ENCODE data around the gene SGK2.

Gene SGK2

DNA sequence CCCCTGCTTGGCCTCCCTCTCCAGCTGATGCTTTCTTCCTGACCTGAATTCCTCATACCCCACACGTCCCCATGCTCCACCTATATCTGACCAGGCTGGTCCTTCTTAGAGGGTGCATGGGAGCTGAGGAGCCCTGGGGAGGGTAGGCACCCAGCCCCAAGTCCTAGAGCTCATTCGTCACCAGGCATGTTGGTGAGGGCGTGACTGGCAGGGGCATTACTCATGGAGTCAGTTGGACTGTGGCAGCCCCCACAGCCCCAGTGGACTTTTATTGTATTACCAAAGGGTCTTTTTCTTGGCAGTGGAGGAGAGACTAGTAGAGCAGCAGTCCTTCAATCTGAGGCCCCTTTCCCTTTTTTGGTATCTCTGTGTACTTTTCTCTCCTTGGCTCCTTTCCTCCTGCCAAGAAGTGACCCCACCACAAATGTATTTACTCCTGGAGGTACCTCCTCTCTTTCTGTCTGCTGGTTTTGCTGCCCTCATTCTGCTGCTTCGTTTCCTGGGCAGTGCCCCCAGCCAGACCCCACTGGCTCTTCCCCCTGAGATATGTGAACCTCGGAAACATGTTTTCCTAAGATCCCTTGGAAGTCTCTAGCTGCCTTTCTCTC, 10.4 kb upstream of the SGK2 start:
- H3K9me3 ChIP-seq (ENCODE audit: low read length) = no peaks in the 10 kb centered on the region

DNA sequence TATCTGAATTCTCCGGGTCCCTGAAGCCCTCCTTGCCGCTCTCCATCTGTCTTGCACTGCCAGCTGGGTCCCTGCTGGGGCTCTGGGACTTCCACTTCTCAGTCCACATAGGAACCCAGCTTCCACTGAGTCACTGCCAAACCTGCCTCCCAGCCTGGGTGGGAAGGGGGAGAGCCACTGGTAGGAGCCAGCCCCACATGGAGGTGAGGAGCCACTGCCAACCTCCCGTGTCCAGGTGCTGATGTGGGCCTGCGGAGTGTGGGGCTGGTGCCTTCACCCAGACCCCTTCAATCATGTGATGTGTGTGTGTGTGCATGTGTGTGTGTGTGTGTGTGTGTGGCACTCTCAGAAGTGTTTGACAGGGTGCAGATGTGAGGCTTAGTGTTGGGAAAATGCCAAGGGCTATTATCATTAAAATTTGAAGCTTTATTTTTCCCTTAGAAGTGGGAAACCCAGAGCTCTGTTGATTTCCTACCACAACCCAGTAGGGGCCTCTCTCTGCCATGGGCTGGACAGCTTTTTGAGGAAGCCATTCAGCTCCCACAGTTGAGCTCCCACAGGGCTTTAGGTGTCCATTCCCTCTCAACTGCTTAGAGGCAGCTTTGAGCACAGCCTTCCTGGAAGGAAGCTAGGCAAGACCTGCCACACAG, 9.3 kb upstream of the SGK2 start:
- H3K4me3 ChIP-seq (ENCODE audit: low read depth in 1 of 2, low read length in 2 of 2) = no peak overlapping the region
- no peaks in the 10 kb centered on the region for H3K4me1 ChIP-seq (ENCODE audit: insufficient read depth, low read length)
- H3K9me3 ChIP-seq (ENCODE audit: low read length) = no peaks in the 10 kb centered on the region
- no peak overlapping the region for H3K9ac ChIP-seq (ENCODE audit: low read length)
- H3K27me3 ChIP-seq (ENCODE audit: control insufficient read depth in 1 of 2, insufficient read depth in 2 of 2, low read length in 2 of 2) = no peaks in the 10 kb centered on the region
- H3K36me3 ChIP-seq (ENCODE audit: insufficient read depth, low read length) = no peaks in the 10 kb centered on the region
- no peak overlapping the region for H3K27ac ChIP-seq (ENCODE audit: low read depth, low read length)

More for the DNA sequence above, 10.4 kb upstream of the SGK2 start:
- H3K4me1 ChIP-seq (ENCODE audit: insufficient read depth, low read length) = no peaks in the 10 kb centered on the region
- H3K36me3 ChIP-seq (ENCODE audit: insufficient read depth, low read length) = peaks cover 3% of the 10 kb centered on the region
- no peaks in the 10 kb centered on the region for H3K27me3 ChIP-seq (ENCODE audit: control insufficient read depth in 1 of 2, insufficient read depth in 2 of 2, low read length in 2 of 2)
- no peak overlapping the region for H3K9ac ChIP-seq (ENCODE audit: low read length)
- H3K4me3 ChIP-seq (ENCODE audit: low read depth in 1 of 2, low read length in 2 of 2) = no peak overlapping the region
- no peak overlapping the region for H3K27ac ChIP-seq (ENCODE audit: low read depth, low read length)

DNA sequence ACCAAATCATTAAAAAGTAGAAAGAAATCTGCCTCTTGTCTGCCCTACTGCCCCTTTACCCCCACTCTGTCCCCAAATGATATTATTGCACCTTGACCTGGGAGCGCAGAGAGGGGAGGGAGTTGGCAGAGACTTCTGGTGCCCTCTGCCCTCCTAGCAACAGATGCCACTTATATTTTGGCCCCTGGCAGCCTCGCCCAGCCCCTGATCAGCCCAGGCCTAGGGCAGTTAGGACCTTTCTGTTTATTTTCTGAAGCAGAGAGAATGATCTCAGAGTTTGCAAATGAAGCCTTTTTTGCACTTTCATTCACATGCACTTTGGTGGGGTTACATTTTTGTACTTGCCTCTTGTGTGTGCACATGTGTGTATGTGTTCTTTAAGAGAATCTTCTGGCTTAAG, 8.4 kb upstream of the SGK2 start:
- H3K9ac ChIP-seq (ENCODE audit: low read length) = no peak overlapping the region
- H3K4me3 ChIP-seq (ENCODE audit: low read depth in 1 of 2, low read length in 2 of 2) = no peak overlapping the region
- no peaks in the 10 kb centered on the region for H3K27me3 ChIP-seq (ENCODE audit: control insufficient read depth in 1 of 2, insufficient read depth in 2 of 2, low read length in 2 of 2)
- no peak overlapping the region for H3K27ac ChIP-seq (ENCODE audit: low read depth, low read length)
- H3K36me3 ChIP-seq (ENCODE audit: insufficient read depth, low read length) = no peaks in the 10 kb centered on the region
- H3K9me3 ChIP-seq (ENCODE audit: low read length) = no peaks in the 10 kb centered on the region
- no peaks in the 10 kb centered on the region for H3K4me1 ChIP-seq (ENCODE audit: insufficient read depth, low read length)

DNA sequence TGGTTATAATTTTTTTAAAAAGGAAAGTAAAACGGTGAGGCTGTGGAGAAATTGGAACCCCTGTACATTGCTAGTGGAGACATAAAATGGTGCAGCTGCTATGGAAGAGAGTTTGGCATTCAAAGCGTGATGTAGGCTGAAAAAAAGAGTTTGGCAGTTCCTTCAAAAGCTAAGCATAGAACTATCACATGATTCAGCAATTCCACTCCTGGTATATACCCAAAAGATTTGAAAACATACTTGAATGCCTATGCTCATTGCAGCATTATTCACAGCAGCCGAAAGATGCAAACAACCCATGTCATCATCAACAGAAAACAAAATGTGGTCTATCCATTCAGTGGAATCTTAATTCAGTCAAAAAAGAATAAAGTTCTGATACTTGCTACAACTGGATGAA, 4.5 kb upstream of the SGK2 start:
- no peaks in the 10 kb centered on the region for H3K27me3 ChIP-seq (ENCODE audit: control insufficient read depth in 1 of 2, insufficient read depth in 2 of 2, low read length in 2 of 2)
- H3K9me3 ChIP-seq (ENCODE audit: low read length) = no peaks in the 10 kb centered on the region
- H3K9ac ChIP-seq (ENCODE audit: low read length) = no peak overlapping the region
- no peak overlapping the region for H3K27ac ChIP-seq (ENCODE audit: low read depth, low read length)
- no peaks in the 10 kb centered on the region for H3K4me1 ChIP-seq (ENCODE audit: insufficient read depth, low read length)
- H3K4me3 ChIP-seq (ENCODE audit: low read depth in 1 of 2, low read length in 2 of 2) = no peak overlapping the region
- no peaks in the 10 kb centered on the region for H3K36me3 ChIP-seq (ENCODE audit: insufficient read depth, low read length)

DNA sequence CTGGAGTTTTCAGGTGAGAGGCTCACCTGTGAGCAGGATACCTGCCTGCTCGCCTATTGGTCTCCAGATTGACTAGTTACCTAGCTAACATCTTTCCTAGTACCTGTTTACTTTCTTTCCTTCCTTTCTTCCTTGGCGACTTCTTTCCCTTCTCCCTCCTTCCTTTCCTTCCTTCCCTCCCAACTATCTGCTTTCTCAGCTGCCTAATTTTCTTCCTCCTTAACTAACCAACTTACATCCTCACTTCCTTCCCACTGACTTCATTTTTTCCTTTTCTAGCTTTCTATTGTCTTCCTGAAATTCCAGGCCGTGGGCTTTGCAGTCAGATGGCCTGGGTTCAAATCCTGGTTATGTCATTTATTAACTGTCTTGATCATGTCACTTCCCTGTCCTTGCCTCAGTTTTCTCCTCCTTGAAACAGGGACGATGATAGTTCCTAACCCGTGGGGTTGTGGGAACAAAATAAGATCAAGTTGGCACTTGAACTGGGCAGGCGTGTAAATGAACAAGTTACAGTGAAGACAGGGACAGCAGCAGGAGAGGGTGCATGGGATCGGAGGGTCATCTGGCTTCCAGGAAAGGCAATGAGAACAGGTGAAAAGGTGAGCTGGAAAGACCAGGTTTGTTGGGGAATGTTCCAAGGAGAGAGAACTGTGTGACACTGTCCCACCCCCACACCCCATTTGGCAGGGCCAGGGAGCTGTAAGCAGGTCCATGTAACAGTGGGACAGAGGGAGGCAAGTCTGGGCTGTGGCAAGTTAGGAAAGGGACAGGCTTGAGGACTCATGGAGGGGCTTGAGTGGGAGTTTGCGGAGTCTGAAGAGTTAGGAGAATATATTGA, 540 bp downstream of the SGK2 start:
- H3K4me3 ChIP-seq (ENCODE audit: low read depth in 1 of 2, low read length in 2 of 2) = no peak overlapping the region
- no peak overlapping the region for H3K27ac ChIP-seq (ENCODE audit: low read depth, low read length)
- H3K36me3 ChIP-seq (ENCODE audit: insufficient read depth, low read length) = no peaks in the 10 kb centered on the region
- H3K4me1 ChIP-seq (ENCODE audit: insufficient read depth, low read length) = no peaks in the 10 kb centered on the region
- no peak overlapping the region for H3K9ac ChIP-seq (ENCODE audit: low read length)
- no peaks in the 10 kb centered on the region for H3K27me3 ChIP-seq (ENCODE audit: control insufficient read depth in 1 of 2, insufficient read depth in 2 of 2, low read length in 2 of 2)
- H3K9me3 ChIP-seq (ENCODE audit: low read length) = no peaks in the 10 kb centered on the region

DNA sequence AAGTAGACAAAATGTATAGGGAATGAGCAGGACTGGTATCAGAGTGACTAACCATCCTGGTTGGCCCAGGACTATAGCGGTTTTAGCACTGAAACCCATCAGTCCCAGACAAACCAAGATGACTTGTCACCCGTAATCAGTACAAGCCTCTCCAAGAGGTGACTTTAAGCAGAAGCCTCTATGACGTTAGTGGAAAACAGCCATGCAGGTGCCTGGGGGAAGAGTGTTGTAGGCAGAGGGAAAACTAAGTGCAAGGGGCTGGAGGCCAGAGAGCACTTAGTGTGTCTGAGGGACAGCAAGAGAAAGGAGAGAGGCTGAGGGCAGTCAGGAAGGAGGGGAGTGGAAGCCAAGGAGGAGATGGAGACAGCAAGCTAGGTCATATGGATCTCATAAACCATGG, 2.1 kb downstream of the SGK2 start:
- no peak overlapping the region for H3K4me3 ChIP-seq (ENCODE audit: low read depth in 1 of 2, low read length in 2 of 2)
- no peak overlapping the region for H3K27ac ChIP-seq (ENCODE audit: low read depth, low read length)
- no peaks in the 10 kb centered on the region for H3K27me3 ChIP-seq (ENCODE audit: control insufficient read depth in 1 of 2, insufficient read depth in 2 of 2, low read length in 2 of 2)
- H3K9ac ChIP-seq (ENCODE audit: low read length) = no peak overlapping the region
- H3K9me3 ChIP-seq (ENCODE audit: low read length) = no peaks in the 10 kb centered on the region
- no peaks in the 10 kb centered on the region for H3K4me1 ChIP-seq (ENCODE audit: insufficient read depth, low read length)
- H3K36me3 ChIP-seq (ENCODE audit: insufficient read depth, low read length) = no peaks in the 10 kb centered on the region

DNA sequence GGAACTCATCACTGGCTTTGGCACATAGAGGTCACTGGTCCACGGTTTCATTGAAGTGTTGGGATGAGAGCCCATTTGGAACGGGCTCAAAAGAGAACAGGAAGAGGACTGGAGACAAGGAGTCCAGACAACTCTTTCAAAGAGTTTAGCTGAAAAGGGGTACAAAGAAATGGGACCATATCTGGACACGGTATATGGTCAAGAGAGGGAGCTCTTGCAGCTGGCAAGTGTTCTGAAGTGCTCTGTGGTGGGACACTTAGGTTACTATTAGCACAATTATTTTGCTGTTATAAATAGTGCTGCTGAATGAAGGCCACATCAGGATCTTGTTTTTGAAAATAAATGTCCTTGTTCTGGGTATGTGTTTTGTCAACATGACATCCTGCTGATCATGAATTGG, 4.6 kb downstream of the SGK2 start:
- H3K9me3 ChIP-seq (ENCODE audit: low read length) = no peaks in the 10 kb centered on the region
- H3K9ac ChIP-seq (ENCODE audit: low read length) = no peak overlapping the region
- no peak overlapping the region for H3K4me3 ChIP-seq (ENCODE audit: low read depth in 1 of 2, low read length in 2 of 2)
- no peaks in the 10 kb centered on the region for H3K27me3 ChIP-seq (ENCODE audit: control insufficient read depth in 1 of 2, insufficient read depth in 2 of 2, low read length in 2 of 2)
- no peaks in the 10 kb centered on the region for H3K4me1 ChIP-seq (ENCODE audit: insufficient read depth, low read length)
- H3K36me3 ChIP-seq (ENCODE audit: insufficient read depth, low read length) = no peaks in the 10 kb centered on the region
- no peak overlapping the region for H3K27ac ChIP-seq (ENCODE audit: low read depth, low read length)

DNA sequence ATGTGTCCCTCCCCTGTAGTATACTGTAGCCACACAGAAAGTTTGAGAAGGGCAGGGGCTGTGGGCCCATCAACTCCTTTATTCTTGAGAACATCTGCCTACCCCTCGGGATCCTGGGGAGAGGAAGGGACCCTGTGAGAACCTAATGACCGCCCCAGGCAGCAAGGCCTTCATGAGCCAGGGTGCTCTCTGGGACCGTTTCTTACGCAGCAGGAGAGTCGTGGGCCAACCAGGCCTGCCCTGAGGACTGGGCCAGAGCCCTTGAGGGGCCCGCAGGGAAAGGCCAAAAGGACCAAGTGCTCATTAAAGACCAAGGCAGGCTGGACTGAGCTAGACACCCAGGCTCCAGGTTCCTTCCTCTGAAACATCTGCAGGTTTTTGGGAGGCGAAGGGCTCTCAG, 5.2 kb downstream of the SGK2 start:
- no peaks in the 10 kb centered on the region for H3K36me3 ChIP-seq (ENCODE audit: insufficient read depth, low read length)
- H3K27ac ChIP-seq (ENCODE audit: low read depth, low read length) = no peak overlapping the region
- H3K9me3 ChIP-seq (ENCODE audit: low read length) = no peaks in the 10 kb centered on the region
- H3K27me3 ChIP-seq (ENCODE audit: control insufficient read depth in 1 of 2, insufficient read depth in 2 of 2, low read length in 2 of 2) = no peaks in the 10 kb centered on the region
- H3K4me3 ChIP-seq (ENCODE audit: low read depth in 1 of 2, low read length in 2 of 2) = no peak overlapping the region
- H3K9ac ChIP-seq (ENCODE audit: low read length) = no peak overlapping the region
- H3K4me1 ChIP-seq (ENCODE audit: insufficient read depth, low read length) = no peaks in the 10 kb centered on the region

DNA sequence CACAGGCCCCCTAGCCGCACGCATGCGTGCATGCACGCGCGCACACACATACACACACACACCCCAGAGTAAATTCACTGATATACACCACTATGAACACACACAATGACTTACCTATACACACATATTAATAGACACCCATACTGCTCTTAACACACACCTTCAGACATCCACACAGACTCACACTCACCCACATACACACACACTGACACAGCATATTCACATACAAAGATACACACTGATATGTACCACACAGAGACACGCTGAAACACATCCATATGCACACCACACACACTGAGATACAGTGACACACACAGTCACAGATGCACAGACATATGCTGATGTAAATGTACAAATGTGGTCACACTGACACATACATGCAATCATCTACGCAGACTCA, 5.6 kb downstream of the SGK2 start:
- Histone ChIP-seq H3K36me3 (ENCODE audit: insufficient read depth, low read length) (no peaks in the 10 kb centered on the region), H3K4me1 (ENCODE audit: insufficient read depth, low read length) (no peaks in the 10 kb centered on the region), H3K4me3 (ENCODE audit: low read depth in 1 of 2, low read length in 2 of 2) (no peak overlapping the region), H3K27ac (ENCODE audit: low read depth, low read length) (no peak overlapping the region), H3K27me3 (ENCODE audit: control insufficient read depth in 1 of 2, insufficient read depth in 2 of 2, low read length in 2 of 2) (no peaks in the 10 kb centered on the region), H3K9me3 (ENCODE audit: low read length) (no peaks in the 10 kb centered on the region), H3K9ac (ENCODE audit: low read length) (no peak overlapping the region)

DNA sequence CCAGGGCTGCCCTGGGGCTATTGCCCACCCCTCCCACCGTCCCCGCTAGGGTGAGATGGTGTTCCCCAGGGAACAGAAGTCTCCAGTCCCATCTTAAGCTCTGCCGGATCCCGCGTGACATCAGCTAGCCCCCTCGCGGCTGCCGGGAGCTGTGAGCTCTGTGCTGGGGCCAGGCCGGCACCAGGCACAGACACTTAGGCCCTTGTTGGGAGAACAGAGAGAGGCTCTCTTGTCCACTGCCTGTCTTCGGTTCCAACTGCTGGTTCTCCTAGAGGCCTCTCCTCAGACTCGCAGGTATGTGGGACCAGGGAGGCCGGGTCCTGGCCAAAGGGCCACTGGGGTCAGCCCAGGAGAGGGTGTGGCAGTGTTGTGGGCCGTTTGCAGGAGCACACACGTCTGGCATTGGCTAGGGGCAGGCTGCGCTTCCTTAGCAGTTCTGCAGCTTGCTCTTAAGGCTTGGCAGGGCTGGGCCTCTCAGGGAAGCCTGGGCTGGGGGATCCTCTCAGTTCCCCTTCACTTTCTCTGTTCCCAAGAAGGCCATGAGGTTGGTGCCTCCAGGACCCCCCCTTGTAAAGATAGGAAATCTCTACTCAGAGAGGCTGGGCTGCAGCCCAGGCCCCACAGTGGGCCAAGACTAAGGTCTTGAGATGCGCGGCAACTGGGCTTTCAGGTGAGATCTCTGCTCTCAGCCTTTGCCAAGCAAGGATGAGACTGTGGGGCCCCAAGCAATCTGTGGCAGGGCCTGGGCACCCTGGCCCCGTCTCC, 6.3 kb downstream of the SGK2 start:
- Histone ChIP-seq H3K27me3 (ENCODE audit: control insufficient read depth in 1 of 2, insufficient read depth in 2 of 2, low read length in 2 of 2) (no peaks in the 10 kb centered on the region), H3K27ac (ENCODE audit: low read depth, low read length) (no peak overlapping the region), H3K4me1 (ENCODE audit: insufficient read depth, low read length) (no peaks in the 10 kb centered on the region), H3K9ac (ENCODE audit: low read length) (no peak overlapping the region), H3K4me3 (ENCODE audit: low read depth in 1 of 2, low read length in 2 of 2) (no peak overlapping the region), H3K9me3 (ENCODE audit: low read length) (no peaks in the 10 kb centered on the region), H3K36me3 (ENCODE audit: insufficient read depth, low read length) (no peaks in the 10 kb centered on the region)

DNA sequence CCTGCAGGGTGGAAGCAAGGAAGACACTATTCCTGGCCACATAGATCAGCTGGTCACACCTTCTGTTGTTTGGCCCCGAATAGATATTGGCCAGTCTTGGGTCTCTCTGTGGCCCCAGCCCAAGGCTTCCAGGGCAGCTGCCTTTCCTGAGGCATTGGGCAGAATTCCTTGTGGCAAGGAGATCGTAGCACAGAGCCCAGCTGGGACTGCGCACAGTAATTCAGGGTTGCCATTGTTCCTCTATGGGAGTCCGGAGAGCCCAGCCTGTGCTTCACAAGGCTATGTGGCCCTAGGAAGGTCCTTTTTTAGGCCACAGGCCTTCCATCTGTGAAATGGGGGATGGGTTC, 6.9 kb downstream of the SGK2 start:
- H3K36me3 ChIP-seq (ENCODE audit: insufficient read depth, low read length) = no peaks in the 10 kb centered on the region
- H3K27me3 ChIP-seq (ENCODE audit: control insufficient read depth in 1 of 2, insufficient read depth in 2 of 2, low read length in 2 of 2) = no peaks in the 10 kb centered on the region
- no peaks in the 10 kb centered on the region for H3K9me3 ChIP-seq (ENCODE audit: low read length)
- H3K4me1 ChIP-seq (ENCODE audit: insufficient read depth, low read length) = no peaks in the 10 kb centered on the region
- no peak overlapping the region for H3K27ac ChIP-seq (ENCODE audit: low read depth, low read length)
- H3K4me3 ChIP-seq (ENCODE audit: low read depth in 1 of 2, low read length in 2 of 2) = no peak overlapping the region
- H3K9ac ChIP-seq (ENCODE audit: low read length) = no peak overlapping the region
